Measurements from ENCODE around the gene MCM5. TPM values are rescaled to one million over a fixed set of nuclear protein-coding genes. Genes with fewer than 3 reads are reported as not detected.
"Not testable (repeated sequence)": the region's sequence is repeated elsewhere in the genome, so short reads cannot be mapped to it uniquely, and the experiment has no call there.

Gene MCM5
- total RNA-seq, 3 donors from 2014 or later (not counting 1 experiment from before 2014, with no cell fraction given): 59.3 to 73.8 (median 61.5) TPM

DNA sequence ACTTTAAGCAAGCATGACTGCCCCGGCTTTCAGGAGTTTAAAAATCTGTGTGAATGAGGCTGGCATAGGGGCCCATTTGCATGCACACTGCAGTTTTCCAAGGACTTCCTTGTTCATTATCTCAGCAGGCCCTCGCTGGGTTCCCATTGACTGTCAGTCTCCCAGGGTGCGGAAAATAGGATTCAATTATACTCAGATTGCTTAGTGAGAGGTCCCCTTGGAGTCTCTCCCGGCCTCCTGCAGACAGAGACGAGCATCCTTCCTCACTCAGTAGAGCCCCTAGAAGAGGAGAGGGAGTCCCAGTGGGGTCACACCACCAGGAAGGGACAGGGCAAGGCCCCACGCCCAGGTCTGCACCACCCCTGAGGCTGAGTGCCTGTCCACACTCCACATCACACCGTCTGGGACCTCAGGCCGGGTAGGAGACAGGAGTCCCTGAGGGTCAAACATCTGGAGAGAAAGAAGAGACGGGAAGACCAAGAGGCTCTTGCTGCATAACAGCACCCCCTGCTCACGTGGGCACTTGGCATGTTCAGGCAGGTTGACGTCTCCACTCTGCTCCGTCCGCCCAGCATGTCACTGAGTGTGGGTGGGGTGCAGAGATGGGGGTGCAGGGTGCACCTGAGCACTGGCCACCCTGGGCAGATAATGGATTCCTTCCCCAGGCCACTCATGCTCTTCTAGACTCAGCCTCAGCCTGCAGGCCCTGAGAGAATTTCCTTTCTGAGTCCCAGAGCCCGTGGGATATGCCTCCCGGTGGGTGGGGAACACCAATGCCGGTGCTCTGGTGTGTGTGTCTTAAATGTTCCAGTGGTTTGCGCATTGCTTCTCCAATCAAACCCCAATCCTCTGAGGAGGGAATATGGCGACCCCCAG lies 58.8 kb downstream of the MCM5 start:
- intact Hi-C loops (cut with micrococcal nuclease): no loop called here
- DNase-seq (no peak), ATAC-seq (no peak)
- no peaks in the 10 kb centered on the region for H3K4me1 Mint-ChIP-seq
- H3K27ac ChIP-seq (ENCODE audit: low read length): no peak overlapping the region
- H3K36me3 Mint-ChIP-seq: no peaks in the 10 kb centered on the region
- H3K4me3 Mint-ChIP-seq: no peak overlapping the region
- peaks cover 4% of the 10 kb centered on the region in 2 donors for H3K9me3 Mint-ChIP-seq
- WGBS (ENCODE audit: insufficient coverage): 93% methylated on average over 18 of the region's 18 CpGs
- no peaks in the 10 kb centered on the region for H3K9me3 ChIP-seq (ENCODE audit: control insufficient read depth, insufficient read depth, low read length)
- no peak overlapping the region for H3K27ac Mint-ChIP-seq
- H3K27me3 Mint-ChIP-seq (ENCODE audit: low read depth in 2 of 2): no peaks in the 10 kb centered on the region
- no peak overlapping the region for H3K4me3 ChIP-seq (ENCODE audit: low read length)
- H3K27me3 ChIP-seq (ENCODE audit: control insufficient read depth, insufficient read depth, low read length): no peaks in the 10 kb centered on the region
- H3K4me1 ChIP-seq (ENCODE audit: control insufficient read depth, insufficient read depth, low read length): no peaks in the 10 kb centered on the region
- H3K36me3 ChIP-seq (ENCODE audit: control insufficient read depth, insufficient read depth, low read length): no peaks in the 10 kb centered on the region
- TF ChIP-seq, protein P1, sequence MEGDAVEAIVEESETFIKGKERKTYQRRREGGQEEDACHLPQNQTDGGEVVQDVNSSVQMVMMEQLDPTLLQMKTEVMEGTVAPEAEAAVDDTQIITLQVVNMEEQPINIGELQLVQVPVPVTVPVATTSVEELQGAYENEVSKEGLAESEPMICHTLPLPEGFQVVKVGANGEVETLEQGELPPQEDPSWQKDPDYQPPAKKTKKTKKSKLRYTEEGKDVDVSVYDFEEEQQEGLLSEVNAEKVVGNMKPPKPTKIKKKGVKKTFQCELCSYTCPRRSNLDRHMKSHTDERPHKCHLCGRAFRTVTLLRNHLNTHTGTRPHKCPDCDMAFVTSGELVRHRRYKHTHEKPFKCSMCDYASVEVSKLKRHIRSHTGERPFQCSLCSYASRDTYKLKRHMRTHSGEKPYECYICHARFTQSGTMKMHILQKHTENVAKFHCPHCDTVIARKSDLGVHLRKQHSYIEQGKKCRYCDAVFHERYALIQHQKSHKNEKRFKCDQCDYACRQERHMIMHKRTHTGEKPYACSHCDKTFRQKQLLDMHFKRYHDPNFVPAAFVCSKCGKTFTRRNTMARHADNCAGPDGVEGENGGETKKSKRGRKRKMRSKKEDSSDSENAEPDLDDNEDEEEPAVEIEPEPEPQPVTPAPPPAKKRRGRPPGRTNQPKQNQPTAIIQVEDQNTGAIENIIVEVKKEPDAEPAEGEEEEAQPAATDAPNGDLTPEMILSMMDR (IDR thresholded peaks at IDR 0.05): no peak

DNA sequence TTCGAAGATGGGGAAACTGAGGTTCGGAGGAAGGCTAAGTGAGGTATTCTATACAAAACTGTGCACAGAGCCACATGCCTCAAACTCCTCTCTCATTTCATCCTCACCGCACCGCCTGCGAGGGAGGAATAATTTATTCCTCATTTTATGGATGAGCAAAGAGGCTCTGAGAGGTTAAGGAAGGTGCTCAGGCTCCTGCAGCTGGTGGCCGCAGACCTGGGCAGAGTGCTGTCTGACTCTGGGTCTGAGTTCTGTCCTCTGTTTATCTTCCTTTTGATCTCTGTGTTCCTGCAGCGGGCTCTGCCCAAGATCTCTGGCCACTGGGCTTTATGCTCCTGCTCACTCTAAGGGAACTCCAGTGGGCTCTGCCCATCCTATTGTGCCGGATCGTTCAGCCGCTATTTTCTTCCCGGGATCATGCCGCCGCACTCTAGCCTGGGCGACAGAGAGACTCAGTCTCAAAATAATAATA lies 59.5 kb downstream of the MCM5 start:
- Histone ChIP-seq H3K27ac (ENCODE audit: low read length) (no peak overlapping the region), H3K4me1 (ENCODE audit: control insufficient read depth, insufficient read depth, low read length) (no peaks in the 10 kb centered on the region), H3K4me3 (ENCODE audit: low read length) (no peak overlapping the region), H3K9me3 (ENCODE audit: control insufficient read depth, insufficient read depth, low read length) (no peaks in the 10 kb centered on the region), H3K27me3 (ENCODE audit: control insufficient read depth, insufficient read depth, low read length) (no peaks in the 10 kb centered on the region), H3K36me3 (ENCODE audit: control insufficient read depth, insufficient read depth, low read length) (no peaks in the 10 kb centered on the region)
- H3K27ac Mint-ChIP-seq: no peak overlapping the region
- DNase-seq (no peak), ATAC-seq (no peak)
- intact Hi-C loops (cut with micrococcal nuclease): no loop called here
- H3K4me3 Mint-ChIP-seq: no peak overlapping the region
- TF ChIP-seq, protein P1 (IDR thresholded peaks at IDR 0.05): no peak
- no peaks in the 10 kb centered on the region for H3K27me3 Mint-ChIP-seq (ENCODE audit: low read depth in 2 of 2)
- no peaks in the 10 kb centered on the region for H3K4me1 Mint-ChIP-seq
- H3K36me3 Mint-ChIP-seq: no peaks in the 10 kb centered on the region
- WGBS (ENCODE audit: insufficient coverage): 97% methylated on average over 10 of the region's 14 CpGs
- peaks cover 4% of the 10 kb centered on the region in 2 donors for H3K9me3 Mint-ChIP-seq

DNA sequence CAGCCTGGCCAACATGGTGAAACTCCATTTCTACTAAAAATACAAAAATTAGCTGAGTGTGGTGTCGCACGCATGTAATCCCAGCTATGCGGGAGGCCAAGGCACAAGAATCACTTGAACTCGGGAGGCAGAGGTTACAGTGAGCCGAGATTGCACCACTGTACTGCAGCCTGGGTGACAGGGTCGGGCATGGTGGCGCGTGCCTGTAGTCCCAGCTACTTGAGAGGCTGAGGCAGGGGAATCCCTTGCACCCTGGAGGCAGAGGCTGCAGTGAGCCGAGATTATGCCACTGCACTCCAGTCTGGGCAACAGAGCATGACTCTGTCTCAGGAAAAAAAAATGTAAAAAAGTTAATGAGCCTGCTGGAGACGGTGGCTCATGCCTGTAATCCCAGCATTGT lies 60.0 kb downstream of the MCM5 start:
- not testable (repeated sequence) for H3K27me3 Mint-ChIP-seq (ENCODE audit: low read depth in 2 of 2); ATAC-seq; H3K4me3 Mint-ChIP-seq

DNA sequence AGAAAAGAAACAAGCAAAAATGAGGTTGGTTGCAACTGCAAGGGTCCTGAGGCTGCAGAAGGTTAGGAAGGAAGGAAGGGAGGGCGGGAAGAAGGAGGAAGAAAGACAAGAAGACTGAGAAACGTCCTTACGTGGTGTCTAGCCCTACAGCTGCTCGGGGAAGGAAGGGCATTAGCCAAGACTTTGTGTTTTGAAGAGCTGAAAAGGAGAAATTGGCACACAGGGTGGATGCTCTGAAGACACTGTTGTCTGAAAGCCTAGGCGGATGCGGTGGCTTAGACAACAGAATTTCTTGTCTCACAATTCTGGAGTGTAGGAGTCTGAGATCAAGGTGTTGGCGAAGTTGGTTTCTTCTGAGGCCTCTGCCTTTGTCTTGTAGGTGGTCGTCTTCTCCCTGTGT lies 60.7 kb downstream of the MCM5 start:
- no peak overlapping the region for H3K27ac ChIP-seq (ENCODE audit: low read length)
- Mint-ChIP-seq H3K4me3 (no peak overlapping the region), H3K27ac (no peak overlapping the region), H3K9me3 (peaks cover 4% of the 10 kb centered on the region in 2 donors), H3K4me1 (no peaks in the 10 kb centered on the region), H3K36me3 (no peaks in the 10 kb centered on the region), H3K27me3 (ENCODE audit: low read depth in 2 of 2) (no peaks in the 10 kb centered on the region)
- WGBS (ENCODE audit: insufficient coverage): 79% methylated on average over 8 of the region's 8 CpGs
- H3K4me1 ChIP-seq (ENCODE audit: control insufficient read depth, insufficient read depth, low read length): no peaks in the 10 kb centered on the region
- intact Hi-C loops (cut with micrococcal nuclease): no loop called here
- DNase-seq (no peak), ATAC-seq (no peak)
- no peaks in the 10 kb centered on the region for H3K36me3 ChIP-seq (ENCODE audit: control insufficient read depth, insufficient read depth, low read length)
- H3K9me3 ChIP-seq (ENCODE audit: control insufficient read depth, insufficient read depth, low read length): no peaks in the 10 kb centered on the region
- no peaks in the 10 kb centered on the region for H3K27me3 ChIP-seq (ENCODE audit: control insufficient read depth, insufficient read depth, low read length)
- TF ChIP-seq, protein P1 (IDR thresholded peaks at IDR 0.05): no peak
- H3K4me3 ChIP-seq (ENCODE audit: low read length): no peak overlapping the region

More for the DNA sequence above, 60.0 kb downstream of the MCM5 start:
- H3K4me3 ChIP-seq (ENCODE audit: low read length); H3K9me3 Mint-ChIP-seq; H3K9me3 ChIP-seq (ENCODE audit: control insufficient read depth, insufficient read depth, low read length); H3K27ac Mint-ChIP-seq; H3K36me3 ChIP-seq (ENCODE audit: control insufficient read depth, insufficient read depth, low read length); H3K36me3 Mint-ChIP-seq; H3K27me3 ChIP-seq (ENCODE audit: control insufficient read depth, insufficient read depth, low read length); DNase-seq; intact Hi-C loops (cut with micrococcal nuclease); H3K27ac ChIP-seq (ENCODE audit: low read length); H3K4me1 Mint-ChIP-seq; H3K4me1 ChIP-seq (ENCODE audit: control insufficient read depth, insufficient read depth, low read length): not testable (repeated sequence)
- 95% methylated on average over 10 of the region's 10 CpGs for WGBS (ENCODE audit: insufficient coverage)
